HCT116 (cell line): Measurements from ENCODE around the gene GRM4. TPM values are rescaled to one million over a fixed set of nuclear protein-coding genes. Genes with fewer than 3 reads are reported as not detected.

Source experiments
- ATAC-seq: fragments of 200-7000 bp; cut with Tn5 transposase; 2 replicates; pipeline ENCODE4 v1.9.1; 2020; ENCODE audit warnings: mild to moderate bottlenecking, moderate library complexity
- BruUV-seq: library from RNA; stranded (reverse); fragments of 400-500 nt; replicated peaks from 2 replicates; lab custom pipeline; 2021; lab: Mats Ljungman, UMichigan
- CTCF ChIA-PET: fragments of 300-600 bp; sonication (Branson Sonifier 250); formaldehyde crosslinking; loops from one replicate; lab custom pipeline; 2021; ENCODE audit warnings: antibody characterized with exemption; lab: Charles Lee
- POLR2A ChIA-PET: fragments of 300-600, 350-600 bp; sonication (Branson Sonifier 250); formaldehyde crosslinking; loops from one replicate; lab custom pipeline; 2021; ENCODE audit warnings: antibody characterized with exemption; lab: Charles Lee
- RAD21 ChIA-PET, 2 experiments: fragments of 300-600 bp; sonication (Branson Sonifier 250); formaldehyde crosslinking; loops; one replicate each; lab custom pipeline; 2023; ENCODE audit warnings: low total read pairs in 2 of 2; ENCODE audit not compliant: uncharacterized antibody in 2 of 2, unreplicated experiment in 2 of 2, low non-redundant PET in 1 of 2; lab: Charles Lee
- DNase-seq: peaks from one replicate; pipeline ENCODE4 v3.0.0-alpha.2; 2010; ENCODE audit warnings: low read depth, low spot score
- H2AFZ ChIP-seq: fragments of 200-600 bp; shearing (Covaris generic), sonication (generic); 2 replicates; pipeline ENCODE4 v1.6.1; 2017; ENCODE audit warnings: low read depth, mixed run types, mixed read lengths, antibody characterized with exemption, low read length; ENCODE audit not compliant: poor library complexity, severe bottlenecking
- H3K27ac ChIP-seq: 2 replicates; pipeline ENCODE4 v1.5.1; 2012; ENCODE audit warnings: low read depth, low read length
- H3K27me3 ChIP-seq: fragments of 200-600 bp; sonication (generic); 2 replicates; pipeline ENCODE4 v1.6.1; 2016; ENCODE audit warnings: mixed run types, low read length, mixed read lengths; ENCODE audit not compliant: insufficient read depth
- H3K36me3 ChIP-seq, 2 experiments: fragments of 200-500 bp in 1 of 2; fragments of 200-600 bp in 1 of 2; sonication (Bioruptor generic) in 1 of 2; sonication (generic) in 1 of 2; 2 replicates each; pipeline versions ENCODE4 v1.5.1 to v1.6.1; 2014 to 2016; ENCODE audit warnings: low read length in 2 of 2, inconsistent platforms in 1 of 2, mixed read lengths in 1 of 2, mixed run types in 1 of 2; ENCODE audit not compliant: insufficient read depth in 2 of 2, control insufficient read depth in 1 of 2
- H3K4me1 ChIP-seq, 2 experiments: fragments of 200-600 bp in 1 of 2; sonication (generic) in 1 of 2; 2 replicates each; pipeline versions ENCODE4 v1.5.1 to v1.6.1; 2012 to 2017; ENCODE audit warnings: low read length in 2 of 2, inconsistent platforms in 1 of 2, mild to moderate bottlenecking in 1 of 2, mixed read lengths in 1 of 2, mixed run types in 1 of 2, moderate library complexity in 1 of 2; ENCODE audit not compliant: insufficient read depth in 2 of 2, control insufficient read depth in 1 of 2
- H3K4me2 ChIP-seq: fragments of 200-600 bp; sonication (generic); 2 replicates; pipeline ENCODE4 v1.6.1; 2017; ENCODE audit warnings: mixed run types, low read length, mixed read lengths
- H3K4me3 ChIP-seq, 2 experiments: fragments of 200-600 bp in 1 of 2; sonication (generic) in 1 of 2; replicated peaks in 1 of 2; 2 replicates each; pipeline ENCODE4 v1.5.1; 2011 to 2016; ENCODE audit warnings: low read length in 2 of 2, control low read depth in 1 of 2, low read depth in 1 of 2, mild to moderate bottlenecking in 1 of 2, mixed read lengths in 1 of 2, mixed run types in 1 of 2
- H3K79me2 ChIP-seq: fragments of 200-600 bp; sonication (generic); 2 replicates; pipeline ENCODE4 v1.6.1; 2017; ENCODE audit warnings: mild to moderate bottlenecking, mixed run types, low read length, moderate library complexity, mixed read lengths; ENCODE audit not compliant: insufficient read depth
- H3K9ac ChIP-seq: fragments of 200-600 bp; sonication (generic); 2 replicates; pipeline ENCODE4 v1.6.1; 2016; ENCODE audit warnings: low read length, mixed read lengths
- H3K9me2 ChIP-seq: fragments of 200-600 bp; sonication (generic), shearing (Covaris generic); 2 replicates; pipeline ENCODE4 v1.6.1; 2017; ENCODE audit warnings: mixed run types, mild to moderate bottlenecking, moderate library complexity; ENCODE audit not compliant: insufficient read depth
- H3K9me3 ChIP-seq, 2 experiments: fragments of 200-500 bp in 1 of 2; fragments of 200-600 bp in 1 of 2; sonication (Bioruptor generic) in 1 of 2; sonication (generic) in 1 of 2; 2 replicates each; pipeline ENCODE4 v1.6.1; 2014 to 2017; ENCODE audit warnings: low read length in 2 of 2, mixed read lengths in 2 of 2, inconsistent platforms in 1 of 2, low read depth in 1 of 2, mild to moderate bottlenecking in 1 of 2, mixed run types in 1 of 2, moderate library complexity in 1 of 2; ENCODE audit not compliant: control insufficient read depth in 1 of 2, insufficient read depth in 1 of 2
- H4K20me1 ChIP-seq: fragments of 200-600 bp; sonication (generic), shearing (Covaris generic); 2 replicates; pipeline ENCODE4 v1.6.1; 2017; ENCODE audit warnings: mixed run types, mild to moderate bottlenecking, moderate library complexity; ENCODE audit not compliant: insufficient read depth
- CEBPB ChIP-seq: IDR thresholded peaks from 2 replicates; pipeline ENCODE4 v1.6.1; 2012; ENCODE audit warnings: low read depth
- CTCF ChIP-seq, 3 experiments: fragments of 200-600 bp in 1 of 3; sonication (generic) in 1 of 3; IDR thresholded peaks in 2 of 3; conservative IDR thresholded peaks in 1 of 3; 2 replicates each; pipeline ENCODE4 v1.5.1; 2012 to 2017; ENCODE audit warnings: low read depth in 2 of 3, low read length in 2 of 3, antibody characterized with exemption in 1 of 3, borderline replicate concordance in 1 of 3, control low read depth in 1 of 3, mild to moderate bottlenecking in 1 of 3, mixed read lengths in 1 of 3, mixed run types in 1 of 3, moderate library complexity in 1 of 3; ENCODE audit not compliant: insufficient read depth in 1 of 3
- FOSL1 ChIP-seq: IDR thresholded peaks from 2 replicates; pipeline ENCODE4 v1.6.1; 2012; ENCODE audit warnings: low read depth
- JUND ChIP-seq: IDR thresholded peaks from 2 replicates; pipeline ENCODE4 v1.6.1; 2012
- POLR2A ChIP-seq: IDR thresholded peaks from 2 replicates; pipeline ENCODE4 v1.7.0; 2011; ENCODE audit warnings: borderline replicate concordance; ENCODE audit not compliant: insufficient read depth, insufficient read length; ENCODE audit errors: extremely low read depth
- SP1 ChIP-seq: IDR thresholded peaks from 2 replicates; pipeline ENCODE4 v1.6.1; 2012; ENCODE audit warnings: low read depth
- SRF ChIP-seq: IDR thresholded peaks from 2 replicates; pipeline ENCODE4 v1.6.1; 2012; ENCODE audit warnings: low read depth
- TCF7L2 ChIP-seq: IDR thresholded peaks from 2 replicates; pipeline ENCODE4 v1.7.0; 2011; ENCODE audit warnings: borderline replicate concordance, inconsistent platforms; ENCODE audit not compliant: insufficient read depth, insufficient read length; ENCODE audit errors: extremely low read depth
- YY1 ChIP-seq: IDR thresholded peaks from 2 replicates; pipeline ENCODE4 v1.6.1; 2011; ENCODE audit warnings: low read length, low read depth, moderate library complexity, mild to moderate bottlenecking; ENCODE audit not compliant: insufficient replicate concordance; ENCODE audit errors: extremely low read depth
- intact Hi-C: fragments of 100-400 bp; cut with micrococcal nuclease; formaldehyde crosslinking; loops from 2 replicates; pipeline ENCODE4 v1.10.0; 2022
- total RNA-seq: library from RNA; stranded (reverse); gene quantifications from one replicate; pipeline ENCODE4 v1.2.1, GENCODE V29; 2021; ENCODE audit not compliant: unreplicated experiment

Gene GRM4
- total RNA-seq, 1 experiment from 2014 or later, result 2.6 TPM

GRCh38 chr6:34029489-34030280 is 116.2 kb downstream of the GRM4 start:
- no peak overlapping the region for H2AFZ ChIP-seq
- no peak for TF ChIP-seq YY1
- TF ChIP-seq SP1, result no peak
- no peak for TF ChIP-seq TCF7L2
- TF ChIP-seq CTCF (IDR thresholded peaks at IDR 0.05 in 2 of 3, conservative IDR thresholded peaks at IDR 0.05 in 1 of 3; ENCODE audit: borderline replicate concordance in 1 of 3, insufficient read depth in 1 of 3, low read depth in 2 of 3, low read length in 2 of 3), result no peak
- no peak for TF ChIP-seq JUND
- no peak for TF ChIP-seq POLR2A
- no peak for TF ChIP-seq SRF
- TF ChIP-seq FOSL1, result no peak
- no peak for TF ChIP-seq CEBPB
- DNase-seq, result no peak
- intact Hi-C loops, result loop anchor here (10.0 kb wide), 1 partner anchor 445 kb away; the partner anchor contains the start of gene BAK1
- H3K36me3 ChIP-seq, result no peaks in the 10 kb centered on the region
- no peaks in the 10 kb centered on the region for H3K4me1 ChIP-seq
- H3K27ac ChIP-seq, result no peak overlapping the region
- no peaks in the 10 kb centered on the region for H3K79me2 ChIP-seq
- ChIA-PET RAD21 (no interaction called here), POLR2A (no interaction called here), CTCF (interaction anchor here (2.2 to 3.8 kb wide), 3 partner anchors 62 to 259 kb away, joined by 5 to 67 read pairs (median 16); no protein-coding TSS in a partner anchor)
- 0 out of 2 replicates have a peak, but pooled peaks cover 1% of the 10 kb centered on the region for H3K27me3 ChIP-seq
- no peak for ATAC-seq
- H3K9me3 ChIP-seq, result no peaks in the 10 kb centered on the region
- BruUV-seq, result no TSS peak
- H3K9ac ChIP-seq, result no peak overlapping the region
- H3K9me2 ChIP-seq, result no peaks in the 10 kb centered on the region
- H4K20me1 ChIP-seq, result no peaks in the 10 kb centered on the region
- H3K4me2 ChIP-seq, result no peak overlapping the region
- H3K4me3 ChIP-seq, result no peak overlapping the region
